ENCODE data around the gene SSBP3.
A peak's percentile ranks its signal among the peaks of the same experiment; 100 is the strongest.
"Not testable (repeated sequence)": the region's sequence is repeated elsewhere in the genome, so short reads cannot be mapped to it uniquely, and the experiment has no call there.

Gene SSBP3

GRCh38 chr1:54218883-54219687 lies 187.1 kb downstream of the SSBP3 start:
- H3K27ac ChIP-seq (ENCODE audit: low read depth, low read length): no peak overlapping the region
- no peaks in the 10 kb centered on the region for H3K9me3 ChIP-seq (ENCODE audit: control insufficient read depth, insufficient read depth, low read length)
- no peaks in the 10 kb centered on the region for H3K27me3 ChIP-seq (ENCODE audit: control insufficient read depth, insufficient read depth, low read length)
- no peak overlapping the region for H3K9ac ChIP-seq (ENCODE audit: low read depth, low read length)
- H3K4me1 ChIP-seq (ENCODE audit: control insufficient read depth, insufficient read depth, low read length): no peaks in the 10 kb centered on the region
- H3K36me3 ChIP-seq (ENCODE audit: control insufficient read depth, insufficient read depth, low read length): peaks cover 58% of the 10 kb centered on the region
- H3K4me3 ChIP-seq (ENCODE audit: low read depth, low read length): no peak overlapping the region

- H3K9me3 ChIP-seq (ENCODE audit: control insufficient read depth, insufficient read depth, low read length): no peaks in the 10 kb centered on the region
- no peak overlapping the region for H3K4me3 ChIP-seq (ENCODE audit: low read depth, low read length)
- H3K27ac ChIP-seq (ENCODE audit: low read depth, low read length): no peak overlapping the region
- peaks cover 93% of the 10 kb centered on the region for H3K36me3 ChIP-seq (ENCODE audit: control insufficient read depth, insufficient read depth, low read length)
- no peaks in the 10 kb centered on the region for H3K4me1 ChIP-seq (ENCODE audit: control insufficient read depth, insufficient read depth, low read length)
- H3K27me3 ChIP-seq (ENCODE audit: control insufficient read depth, insufficient read depth, low read length): no peaks in the 10 kb centered on the region
- no peak overlapping the region for H3K9ac ChIP-seq (ENCODE audit: low read depth, low read length)
Observed at GRCh38 chr1:54215523-54215922, 190.7 kb downstream of the SSBP3 start.

DNA sequence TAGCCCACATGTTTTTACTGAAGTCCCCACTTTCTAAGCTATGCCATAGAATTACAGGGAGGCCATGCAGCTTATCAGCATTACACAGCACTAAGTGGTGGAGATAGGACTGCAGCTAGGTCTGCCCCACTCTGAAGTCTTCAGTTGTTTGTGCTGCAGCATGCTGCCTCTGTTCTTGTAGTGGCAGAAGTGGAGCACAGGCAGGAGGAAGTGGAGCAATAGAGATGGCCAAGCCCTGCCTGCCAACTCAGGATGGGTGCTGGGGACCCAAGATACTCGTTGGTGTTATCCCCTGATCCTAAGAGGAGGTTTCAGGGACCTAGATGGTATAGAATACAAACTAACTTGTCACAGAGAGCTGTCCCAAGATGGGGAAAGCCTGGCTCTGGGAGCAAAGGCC lies 193.3 kb downstream of the SSBP3 start:
- Histone ChIP-seq H3K36me3 (ENCODE audit: control insufficient read depth, insufficient read depth, low read length) (peaks cover 94% of the 10 kb centered on the region), H3K27me3 (ENCODE audit: control insufficient read depth, insufficient read depth, low read length) (no peaks in the 10 kb centered on the region), H3K27ac (ENCODE audit: low read depth, low read length) (no peak overlapping the region), H3K4me3 (ENCODE audit: low read depth, low read length) (no peak overlapping the region), H3K9me3 (ENCODE audit: control insufficient read depth, insufficient read depth, low read length) (no peaks in the 10 kb centered on the region), H3K4me1 (ENCODE audit: control insufficient read depth, insufficient read depth, low read length) (no peaks in the 10 kb centered on the region), H3K9ac (ENCODE audit: low read depth, low read length) (no peak overlapping the region)

DNA sequence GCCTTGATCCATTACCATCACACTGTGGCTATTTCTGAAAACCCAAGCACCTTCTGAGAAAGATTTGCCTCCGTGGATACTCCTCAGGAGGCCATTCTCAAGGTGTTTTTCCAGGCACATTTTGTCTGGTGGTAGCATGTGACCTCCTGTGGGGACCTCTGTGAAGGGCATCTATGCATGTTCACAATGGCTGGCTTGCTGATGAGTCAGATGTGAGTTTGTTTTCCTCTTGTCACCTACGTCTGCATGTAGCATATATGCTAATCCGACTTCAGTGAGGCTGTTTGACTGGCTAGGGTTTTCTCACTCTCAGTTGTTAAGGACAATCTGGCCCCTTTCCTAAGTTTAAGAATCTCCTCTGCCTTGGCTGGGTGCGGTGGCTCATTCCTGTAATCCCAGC lies 198.3 kb downstream of the SSBP3 start:
- H3K9me3 ChIP-seq (ENCODE audit: control insufficient read depth, insufficient read depth, low read length); H3K27me3 ChIP-seq (ENCODE audit: control insufficient read depth, insufficient read depth, low read length); H3K4me1 ChIP-seq (ENCODE audit: control insufficient read depth, insufficient read depth, low read length); H3K9ac ChIP-seq (ENCODE audit: low read depth, low read length); H3K4me3 ChIP-seq (ENCODE audit: low read depth, low read length): not testable (repeated sequence)
- Histone ChIP-seq H3K27ac (ENCODE audit: low read depth, low read length) (peak overlapping the region; percentile 80), H3K36me3 (ENCODE audit: control insufficient read depth, insufficient read depth, low read length) (peaks cover 80% of the 10 kb centered on the region)

DNA sequence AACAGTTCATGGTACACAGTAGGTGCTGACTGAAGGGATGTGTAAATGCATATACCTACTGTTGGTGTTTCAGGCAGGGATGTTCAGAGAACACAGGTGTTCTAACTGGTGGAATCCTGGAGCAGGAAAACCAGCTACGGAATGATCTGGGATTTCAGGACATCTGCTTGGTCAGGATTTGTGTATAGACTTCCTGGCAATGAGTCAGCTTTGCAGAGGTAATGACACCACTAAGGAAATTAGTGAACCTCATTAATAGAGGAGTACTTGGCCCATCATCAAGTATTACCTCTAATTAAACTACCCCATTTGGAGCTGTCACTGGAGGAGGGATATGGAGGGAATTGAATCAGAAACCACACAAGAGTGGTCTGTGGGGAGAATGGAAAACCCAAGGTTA lies 198.9 kb downstream of the SSBP3 start:
- peaks cover 80% of the 10 kb centered on the region for H3K36me3 ChIP-seq (ENCODE audit: control insufficient read depth, insufficient read depth, low read length)
- H3K27ac ChIP-seq (ENCODE audit: low read depth, low read length): peak overlapping the region; percentile 80
- no peak overlapping the region for H3K9ac ChIP-seq (ENCODE audit: low read depth, low read length)
- H3K4me1 ChIP-seq (ENCODE audit: control insufficient read depth, insufficient read depth, low read length): no peaks in the 10 kb centered on the region
- H3K9me3 ChIP-seq (ENCODE audit: control insufficient read depth, insufficient read depth, low read length): no peaks in the 10 kb centered on the region
- no peak overlapping the region for H3K4me3 ChIP-seq (ENCODE audit: low read depth, low read length)
- H3K27me3 ChIP-seq (ENCODE audit: control insufficient read depth, insufficient read depth, low read length): no peaks in the 10 kb centered on the region

DNA sequence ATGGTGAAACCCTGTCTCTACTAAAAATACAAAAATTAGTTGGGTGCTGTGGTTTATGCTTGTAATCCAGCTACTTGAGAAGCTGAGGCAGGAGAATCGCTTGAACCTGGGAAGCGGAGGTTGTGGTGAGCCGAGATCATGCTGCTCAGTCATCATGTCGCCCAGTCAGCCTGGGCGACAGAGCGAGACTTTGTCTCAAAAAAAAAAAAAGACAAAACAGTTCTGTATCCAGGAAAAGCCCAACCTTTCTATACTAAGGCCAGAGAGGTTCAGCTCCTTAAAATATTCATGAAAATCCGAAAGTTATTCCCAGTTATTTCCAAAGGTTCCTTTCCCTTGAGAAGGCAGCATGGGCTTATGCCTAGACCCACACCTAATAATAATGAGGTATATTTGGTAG lies 202.0 kb downstream of the SSBP3 start:
- Histone ChIP-seq H3K4me3 (ENCODE audit: low read depth, low read length) (no peak overlapping the region), H3K9me3 (ENCODE audit: control insufficient read depth, insufficient read depth, low read length) (no peaks in the 10 kb centered on the region), H3K36me3 (ENCODE audit: control insufficient read depth, insufficient read depth, low read length) (peaks cover 58% of the 10 kb centered on the region), H3K27me3 (ENCODE audit: control insufficient read depth, insufficient read depth, low read length) (no peaks in the 10 kb centered on the region), H3K9ac (ENCODE audit: low read depth, low read length) (no peak overlapping the region), H3K27ac (ENCODE audit: low read depth, low read length) (no peak overlapping the region), H3K4me1 (ENCODE audit: control insufficient read depth, insufficient read depth, low read length) (peaks cover 1% of the 10 kb centered on the region)

GRCh38 chr1:54200519-54200997 lies 205.6 kb downstream of the SSBP3 start:
- no peaks in the 10 kb centered on the region for H3K9me3 ChIP-seq (ENCODE audit: control insufficient read depth, insufficient read depth, low read length)
- H3K4me1 ChIP-seq (ENCODE audit: control insufficient read depth, insufficient read depth, low read length): peaks cover 5% of the 10 kb centered on the region
- peak overlapping the region; percentile 74 for H3K4me3 ChIP-seq (ENCODE audit: low read depth, low read length)
- H3K27me3 ChIP-seq (ENCODE audit: control insufficient read depth, insufficient read depth, low read length): no peaks in the 10 kb centered on the region
- H3K27ac ChIP-seq (ENCODE audit: low read depth, low read length): peak overlapping the region; percentile 67
- peak overlapping the region; percentile 88 for H3K9ac ChIP-seq (ENCODE audit: low read depth, low read length)
- peaks cover 37% of the 10 kb centered on the region for H3K36me3 ChIP-seq (ENCODE audit: control insufficient read depth, insufficient read depth, low read length)

DNA sequence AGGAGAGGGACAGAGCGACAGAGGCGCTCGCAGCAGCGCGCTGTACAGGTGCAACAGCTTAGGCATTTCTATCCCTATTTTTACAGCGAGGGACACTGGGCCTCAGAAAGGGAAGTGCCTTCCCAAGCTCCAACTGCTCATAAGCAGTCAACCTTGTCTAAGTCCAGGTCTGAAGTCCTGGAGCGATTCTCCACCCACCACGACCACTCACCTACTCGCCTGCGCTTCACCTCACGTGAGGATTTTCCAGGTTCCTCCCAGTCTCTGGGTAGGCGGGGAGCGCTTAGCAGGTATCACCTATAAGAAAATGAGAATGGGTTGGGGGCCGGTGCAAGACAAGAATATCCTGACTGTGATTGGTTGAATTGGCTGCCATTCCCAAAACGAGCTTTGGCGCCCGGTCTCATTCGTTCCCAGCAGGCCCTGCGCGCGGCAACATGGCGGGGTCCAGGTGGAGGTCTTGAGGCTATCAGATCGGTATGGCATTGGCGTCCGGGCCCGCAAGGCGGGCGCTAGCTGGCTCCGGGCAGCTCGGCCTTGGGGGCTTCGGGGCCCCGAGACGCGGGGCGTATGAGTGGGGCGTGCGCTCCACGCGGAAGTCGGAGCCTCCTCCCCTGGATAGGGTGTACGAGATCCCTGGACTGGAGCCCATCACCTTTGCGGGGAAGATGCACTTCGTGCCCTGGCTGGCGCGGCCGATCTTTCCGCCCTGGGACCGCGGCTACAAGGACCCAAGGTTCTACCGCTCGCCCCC lies 206.3 kb downstream of the SSBP3 start, which contains the start of the genes CYB5RL and MRPL37:
CYB5RL (minus strand) TSS at position 266 of the 754 bp plus-strand sequence. CDS start 4,414 bp downstream, outside the sequence.
MRPL37 (plus strand) TSS at position 403 of the 754 bp plus-strand sequence; CDS start at position 480, 77 bp downstream.
- H3K4me3 ChIP-seq (ENCODE audit: low read depth, low read length): peak within 1 kb of the TSS; percentile 74
- H3K4me1 ChIP-seq (ENCODE audit: control insufficient read depth, insufficient read depth, low read length): peaks cover 5% of the 10 kb centered on the region
- H3K27me3 ChIP-seq (ENCODE audit: control insufficient read depth, insufficient read depth, low read length): no peaks in the 10 kb centered on the region
- peak within 1 kb of the TSS; percentile 67 for H3K27ac ChIP-seq (ENCODE audit: low read depth, low read length)
- no peaks in the 10 kb centered on the region for H3K9me3 ChIP-seq (ENCODE audit: control insufficient read depth, insufficient read depth, low read length)
- H3K36me3 ChIP-seq (ENCODE audit: control insufficient read depth, insufficient read depth, low read length): peaks cover 33% of the 10 kb centered on the region
- H3K9ac ChIP-seq (ENCODE audit: low read depth, low read length): peak within 1 kb of the TSS; percentile 88

- H3K27me3 ChIP-seq (ENCODE audit: control insufficient read depth, insufficient read depth, low read length): no peaks in the 10 kb centered on the region
- peaks cover 5% of the 10 kb centered on the region for H3K4me1 ChIP-seq (ENCODE audit: control insufficient read depth, insufficient read depth, low read length)
- H3K36me3 ChIP-seq (ENCODE audit: control insufficient read depth, insufficient read depth, low read length): peaks cover 33% of the 10 kb centered on the region
- H3K9ac ChIP-seq (ENCODE audit: low read depth, low read length): peak overlapping the region; percentile 33; the same call in 1 of the 2 replicates
- H3K4me3 ChIP-seq (ENCODE audit: low read depth, low read length): peak overlapping the region; percentile 74
- H3K9me3 ChIP-seq (ENCODE audit: control insufficient read depth, insufficient read depth, low read length): no peaks in the 10 kb centered on the region
- H3K27ac ChIP-seq (ENCODE audit: low read depth, low read length): peak overlapping the region; percentile 1
Observed at GRCh38 chr1:54199151-54199764, 206.9 kb downstream of the SSBP3 start.

DNA sequence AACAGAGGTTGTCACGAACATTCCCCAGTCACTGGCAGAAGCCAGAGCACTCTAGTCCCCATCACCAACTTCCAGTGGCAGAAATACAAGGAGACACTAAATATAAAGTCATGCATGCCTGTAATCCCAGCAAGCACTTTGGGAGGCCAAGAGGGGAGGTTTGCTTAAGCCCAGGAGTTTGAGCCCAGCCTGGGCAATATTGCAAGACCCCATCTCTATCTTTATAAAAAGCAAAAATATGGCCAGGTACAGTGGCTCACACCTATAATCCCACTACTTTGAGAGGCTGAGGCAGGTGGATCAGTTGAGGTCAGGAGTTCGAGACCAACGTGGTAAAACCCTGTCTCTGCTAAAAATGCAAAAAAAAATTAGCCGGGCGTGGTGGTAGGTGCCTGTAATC lies 212.7 kb downstream of the SSBP3 start:
- Histone ChIP-seq H3K27me3 (ENCODE audit: control insufficient read depth, insufficient read depth, low read length) (no peaks in the 10 kb centered on the region), H3K4me1 (ENCODE audit: control insufficient read depth, insufficient read depth, low read length) (no peaks in the 10 kb centered on the region), H3K4me3 (ENCODE audit: low read depth, low read length) (no peak overlapping the region), H3K9me3 (ENCODE audit: control insufficient read depth, insufficient read depth, low read length) (no peaks in the 10 kb centered on the region), H3K27ac (ENCODE audit: low read depth, low read length) (no peak overlapping the region), H3K36me3 (ENCODE audit: control insufficient read depth, insufficient read depth, low read length) (peaks cover 47% of the 10 kb centered on the region), H3K9ac (ENCODE audit: low read depth, low read length) (no peak overlapping the region)
